Esophagus mucosa (tissue), 1 donor: Measurements from ENCODE around the gene ATP5MG. TPM values are rescaled to one million over a fixed set of nuclear protein-coding genes. Genes with fewer than 3 reads are reported as not detected.
A peak's percentile ranks its signal among the peaks of the same experiment; 100 is the strongest.
"Not testable (repeated sequence)": the region's sequence is repeated elsewhere in the genome, so short reads cannot be mapped to it uniquely, and the experiment has no call there.

Experiments used
- ATAC-seq: fragments of 200-7000 bp; cut with Tn5 transposase; one replicate; pipeline ENCODE4 v1.9.1; 2020
- total RNA-seq: library from RNA; stranded (reverse); gene quantifications from one replicate; pipeline ENCODE4 v1.2.4, GENCODE V29; 2023
- donor health status: DM: yes; HTN: yes; CAD: no.

The ATP5MG gene
- 186 TPM for total RNA-seq

- ATAC-seq, result peak; percentile 72
Observed at GRCh38 chr11:118401151-118401879, at the start of gene ATP5MG. TSS of gene ATP5MG (plus strand) at chr11:118401606. CDS start at chr11:118401666, 60 bp downstream.

DNA sequence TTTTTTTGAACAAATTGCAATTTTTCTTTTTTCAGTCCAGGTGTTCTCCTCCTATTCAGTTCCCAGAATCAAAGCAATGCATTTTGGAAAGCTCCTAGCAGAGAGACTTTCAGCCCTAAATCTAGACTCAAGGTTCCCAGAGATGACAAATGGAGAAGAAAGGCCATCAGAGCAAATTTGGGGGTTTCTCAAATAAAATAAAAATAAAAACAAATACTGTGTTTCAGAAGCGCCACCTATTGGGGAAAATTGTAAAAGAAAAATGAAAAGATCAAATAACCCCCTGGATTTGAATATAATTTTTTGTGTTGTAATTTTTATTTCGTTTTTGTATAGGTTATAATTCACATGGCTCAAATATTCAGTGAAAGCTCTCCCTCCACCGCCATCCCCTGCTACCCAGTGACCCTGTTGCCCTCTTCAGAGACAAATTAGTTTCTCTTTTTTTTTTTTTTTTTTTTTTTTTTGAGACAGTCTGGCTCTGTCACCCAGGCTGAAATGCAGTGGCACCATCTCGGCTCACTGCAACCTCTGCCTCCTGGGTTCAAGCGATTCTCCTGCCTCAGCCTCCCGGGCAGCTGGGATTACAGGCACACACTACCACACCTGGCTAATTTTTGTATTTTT is 48.2 kb upstream of the ATP5MG start:
- ATAC-seq, result no peak

GRCh38 chr11:118358071-118358470 is 43.3 kb upstream of the ATP5MG start:
- ATAC-seq, result no peak

DNA sequence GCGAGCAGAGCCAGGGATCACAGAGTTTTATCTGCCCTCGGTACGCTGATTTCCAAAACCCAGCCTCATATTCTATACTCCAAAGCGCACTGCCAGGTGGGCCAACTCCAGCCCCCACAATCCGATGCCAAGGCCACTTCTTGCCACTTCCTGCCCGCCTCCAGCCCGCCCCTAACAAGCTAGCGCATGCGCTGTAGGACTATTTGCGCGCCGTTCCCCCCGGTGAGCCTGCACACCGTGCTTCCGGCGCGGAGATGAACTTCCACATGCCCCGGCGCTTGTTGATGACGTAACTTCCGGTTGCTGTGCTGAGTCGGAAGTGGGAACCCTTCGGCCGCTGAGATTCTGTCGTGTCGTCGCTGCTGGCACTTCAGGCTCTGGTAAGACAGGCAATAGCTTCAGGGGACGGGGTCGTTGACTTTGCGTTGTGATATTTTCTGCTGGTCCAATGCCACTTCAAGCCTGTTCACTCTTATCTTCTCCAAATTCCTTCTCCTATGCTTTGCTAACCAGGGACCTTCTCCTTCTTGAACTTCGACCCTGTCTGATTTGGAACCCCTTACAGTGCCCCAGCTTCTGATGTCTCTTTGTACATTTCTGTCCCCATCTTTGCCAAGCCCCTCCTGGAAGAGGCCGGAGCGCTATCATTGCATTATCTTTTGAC is 42.0 kb upstream of the ATP5MG start, which contains the start of gene UBE4A:
Gene UBE4A, plus strand, starts transcription at position 306 of the 664 bp plus-strand sequence. CDS start 5,481 bp downstream, outside the sequence.
- peak; percentile 96 for ATAC-seq

GRCh38 chr11:118364956-118365615 is 36.3 kb upstream of the ATP5MG start:
- ATAC-seq, result no peak

DNA sequence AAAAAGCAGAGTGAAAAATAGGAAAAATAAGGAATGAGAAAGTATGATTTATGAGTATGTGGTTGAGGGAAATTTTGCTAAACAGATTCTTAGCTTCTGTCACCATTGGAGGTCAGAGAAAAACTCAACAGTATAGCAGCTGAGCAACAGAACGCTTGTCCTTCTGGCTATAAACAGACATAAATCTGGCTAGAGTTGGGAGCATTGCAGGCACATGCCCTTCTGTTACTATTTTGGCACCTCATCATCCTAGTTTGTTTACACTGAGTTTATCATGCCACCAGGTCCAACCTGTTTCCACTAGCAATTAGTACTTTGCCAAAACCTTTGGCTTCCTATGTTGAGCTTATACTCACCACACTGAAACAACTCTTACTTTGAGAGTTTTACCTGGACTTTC is 35.1 kb upstream of the ATP5MG start:
- ATAC-seq, result peak; percentile 94

GRCh38 chr11:118370774-118371173 is 30.6 kb upstream of the ATP5MG start:
- no peak for ATAC-seq

DNA sequence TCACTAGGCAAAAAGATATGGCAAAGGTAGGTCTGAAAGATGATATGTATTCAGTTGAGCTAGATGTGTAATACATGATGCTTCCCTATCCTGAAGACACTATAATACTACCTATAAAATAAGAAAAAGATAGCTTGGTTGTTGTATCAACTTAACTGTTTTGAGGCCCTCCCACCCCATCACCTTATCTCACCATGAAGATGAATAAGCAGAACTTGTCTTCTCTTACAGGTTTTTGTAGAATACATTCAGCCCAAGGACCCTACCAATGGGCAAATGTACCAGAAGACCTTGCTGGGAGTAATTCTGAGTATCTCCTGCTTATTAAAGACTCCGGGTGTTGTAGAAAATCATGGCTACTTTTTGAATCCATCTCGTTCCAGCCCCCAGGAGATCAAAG is 28.1 kb upstream of the ATP5MG start:
- ATAC-seq, result no peak

GRCh38 chr11:118373871-118374270 is 27.5 kb upstream of the ATP5MG start:
- no peak for ATAC-seq

GRCh38 chr11:118374729-118375128 is 26.7 kb upstream of the ATP5MG start:
- ATAC-seq, result no peak

DNA sequence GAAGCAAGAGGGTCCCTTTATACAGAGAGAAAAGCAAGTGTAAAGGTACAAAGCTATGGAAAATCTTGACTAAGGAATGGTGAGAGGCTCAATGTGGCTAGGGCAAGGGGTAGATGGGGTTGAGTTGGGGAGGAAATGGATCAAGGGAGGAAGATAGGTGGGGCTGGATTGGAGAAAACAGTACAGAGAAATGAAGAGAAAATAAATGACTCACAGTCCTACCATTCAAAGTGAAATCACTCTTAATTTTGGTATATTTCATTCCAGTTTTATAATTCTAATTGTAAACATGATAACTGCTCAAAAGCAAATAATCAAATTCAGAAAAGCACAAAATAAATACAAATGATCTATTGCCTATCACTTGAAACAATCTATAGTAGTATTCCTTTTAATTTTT is 25.4 kb upstream of the ATP5MG start:
- ATAC-seq, result no peak

- peak; percentile 42 for ATAC-seq
Observed at GRCh38 chr11:118379497-118379896, 21.9 kb upstream of the ATP5MG start.

DNA sequence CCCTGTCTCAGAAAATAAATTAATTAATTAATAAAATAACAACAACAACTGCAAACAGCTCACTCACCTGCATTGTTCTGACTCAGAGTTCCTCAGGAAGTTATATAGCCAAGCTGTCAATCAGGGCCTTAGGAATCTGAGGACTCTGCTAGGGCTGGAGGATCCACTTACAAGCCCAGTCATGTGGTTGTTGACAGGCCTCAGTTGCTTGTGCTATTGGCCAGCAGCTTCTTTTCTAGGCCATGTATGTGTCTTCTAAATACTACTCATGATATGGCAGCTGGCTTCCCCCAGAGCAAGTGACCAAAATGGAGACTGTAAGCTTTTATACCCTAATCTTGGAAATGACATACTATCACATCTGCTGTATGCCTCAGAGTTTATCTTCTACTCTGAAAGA is 20.8 kb upstream of the ATP5MG start:
- peak; percentile 77 for ATAC-seq

- no peak for ATAC-seq
Observed at GRCh38 chr11:118382954-118383353, 18.5 kb upstream of the ATP5MG start.

DNA sequence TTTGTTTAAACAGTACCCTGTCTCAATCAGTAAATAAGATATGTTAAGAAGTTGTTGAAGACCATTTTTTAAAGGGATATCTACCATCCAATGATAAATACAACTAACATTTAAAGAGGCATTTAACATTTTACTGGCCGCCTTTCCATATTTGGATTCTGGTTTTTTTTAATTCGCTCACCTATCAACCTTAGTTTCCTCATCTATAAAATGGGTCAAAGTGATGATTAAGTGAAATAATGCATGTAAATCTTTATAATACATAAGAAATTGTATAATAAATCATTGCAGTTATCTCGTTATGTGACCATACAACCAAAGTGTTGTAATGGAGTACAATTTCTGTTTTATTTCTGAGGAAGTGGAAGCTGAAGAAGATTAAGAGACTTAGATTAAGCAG is 17.7 kb upstream of the ATP5MG start:
- no peak for ATAC-seq

DNA sequence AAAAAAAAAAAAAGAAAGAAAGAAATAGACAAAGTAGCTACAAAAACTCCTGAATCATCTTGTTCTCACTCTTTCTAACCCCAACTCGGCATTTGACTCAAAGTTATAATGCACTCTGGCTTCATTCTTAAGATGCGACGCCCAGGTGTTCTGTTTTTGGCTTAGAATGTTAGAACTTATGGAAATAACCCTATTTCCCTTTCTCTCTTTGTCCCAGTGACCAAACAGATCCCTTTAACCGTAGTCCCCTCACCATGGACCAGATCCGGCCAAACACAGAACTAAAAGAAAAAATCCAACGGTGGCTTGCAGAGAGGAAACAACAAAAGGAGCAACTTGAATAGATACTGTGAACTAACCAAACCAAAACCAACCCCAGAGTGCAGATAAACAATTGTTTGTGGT is 5.3 kb upstream of the ATP5MG start:
- no peak for ATAC-seq

DNA sequence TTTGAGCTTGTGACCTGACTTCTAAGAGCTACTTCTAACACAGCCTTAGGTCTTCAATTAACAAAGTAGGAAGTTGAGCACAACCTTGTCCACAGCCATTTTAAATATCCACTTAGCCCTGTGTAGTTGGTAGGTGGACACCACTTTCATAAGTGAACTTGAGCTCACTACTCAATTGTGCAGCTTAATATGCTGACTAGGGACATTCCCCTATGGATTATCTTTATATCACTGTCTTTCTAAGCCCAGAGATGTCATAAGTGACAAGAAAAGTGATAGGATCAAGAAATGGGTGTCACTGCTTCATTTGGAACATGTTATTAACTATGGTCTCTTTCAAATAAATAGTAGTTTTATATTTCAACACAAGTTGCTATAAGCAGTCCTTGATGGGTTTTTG is 4.0 kb upstream of the ATP5MG start:
- no peak for ATAC-seq

GRCh38 chr11:118398791-118399559 is 2.4 kb upstream of the ATP5MG start:
- peak; percentile 33 for ATAC-seq

GRCh38 chr11:118401880-118402590 is 629 bp downstream of the ATP5MG start:
- peak; percentile 27 for ATAC-seq

DNA sequence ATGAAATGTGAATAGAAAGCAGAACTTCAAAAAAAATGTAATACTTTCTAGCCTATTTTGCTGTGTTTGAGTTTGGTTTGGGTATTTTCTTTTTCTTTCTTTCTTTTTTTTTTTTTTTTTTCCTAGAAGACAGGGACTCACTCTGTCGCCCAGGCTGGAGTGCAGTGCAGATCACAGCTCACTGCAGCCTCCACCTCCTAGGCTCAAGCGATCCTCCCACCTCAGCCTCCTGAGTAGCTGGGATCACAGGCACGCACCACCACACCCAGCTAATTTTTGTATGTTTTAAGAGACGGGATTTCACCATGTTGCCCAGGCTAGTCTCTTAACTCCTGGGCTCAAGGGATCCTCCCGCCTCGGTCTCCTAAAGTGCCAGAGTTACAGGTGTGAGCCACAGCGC is 1.2 kb downstream of the ATP5MG start:
- not testable (repeated sequence) for ATAC-seq

- no peak for ATAC-seq
Observed at GRCh38 chr11:118406599-118407166, 5.3 kb downstream of the ATP5MG start.
